IPS DF 6.9 (cell line): ENCODE results near the gene CCL11.

Experiments
- DNase-seq: peaks from one replicate; pipeline ENCODE4 v3.0.0-alpha.2; 2013; ENCODE audit warnings: low read depth, low spot score
- H3K27ac ChIP-seq: one replicate; pipeline ENCODE4 v1.5.1; 2013; ENCODE audit warnings: low read length, control low read depth
- H3K27me3 ChIP-seq: 2 replicates; pipeline ENCODE4 v1.6.1; 2013; ENCODE audit warnings: mild to moderate bottlenecking, low read length; ENCODE audit not compliant: control insufficient read depth, insufficient read depth
- H3K36me3 ChIP-seq: 2 replicates; pipeline ENCODE4 v1.6.1; 2013; ENCODE audit warnings: low read length; ENCODE audit not compliant: control insufficient read depth, insufficient read depth
- H3K4me1 ChIP-seq: 2 replicates; pipeline ENCODE4 v1.6.1; 2013; ENCODE audit warnings: low read length; ENCODE audit not compliant: control insufficient read depth, insufficient read depth
- H3K4me3 ChIP-seq: 2 replicates; pipeline ENCODE4 v1.5.1; 2013; ENCODE audit warnings: mild to moderate bottlenecking, low read length
- H3K9me3 ChIP-seq: 2 replicates; pipeline ENCODE4 v1.6.1; 2013; ENCODE audit warnings: low read length, inconsistent platforms; ENCODE audit not compliant: control insufficient read depth, insufficient read depth
- WGBS: extraction: QIAGEN DNeasy Blood & Tissue Kit; methylation state at CpG from one replicate; pipeline ENCODE4 v1.1.7; 2013; ENCODE audit warnings: mixed read lengths, missing lambda C conversion rate; ENCODE audit not compliant: insufficient read length, insufficient coverage; 5-methylcytosine and 5-hydroxymethylcytosine counted together

The CCL11 gene

DNA sequence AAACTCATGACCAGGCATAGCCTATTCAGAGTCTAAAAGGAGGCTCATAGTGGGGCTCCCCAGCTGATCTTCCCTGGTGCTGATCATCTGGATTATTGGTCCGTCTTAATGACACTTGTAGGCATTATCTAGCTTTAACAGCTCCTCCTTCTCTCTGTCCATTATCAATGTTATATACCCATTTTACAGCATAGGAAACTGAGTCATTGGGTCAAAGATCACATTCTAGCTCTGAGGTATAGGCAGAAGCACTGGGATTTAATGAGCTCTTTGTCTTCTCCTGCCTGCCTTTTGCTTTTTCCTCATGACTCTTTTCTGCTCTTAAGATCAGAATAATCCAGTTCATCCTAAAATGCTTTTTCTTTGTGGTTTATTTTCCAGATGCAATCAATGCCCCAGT lies 29.7 kb upstream of the CCL11 start:
- DNase-seq = no peak
- H3K9me3 ChIP-seq = no peaks in the 10 kb centered on the region
- no CpG with 5 or more reads among the region's 1 CpG for WGBS
- peaks cover 8% of the 10 kb centered on the region; the same call in 1 of the 2 replicates for H3K4me1 ChIP-seq
- no peaks in the 10 kb centered on the region for H3K36me3 ChIP-seq
- no peak overlapping the region for H3K4me3 ChIP-seq
- no peaks in the 10 kb centered on the region for H3K27me3 ChIP-seq
- H3K27ac ChIP-seq = no peak overlapping the region

DNA sequence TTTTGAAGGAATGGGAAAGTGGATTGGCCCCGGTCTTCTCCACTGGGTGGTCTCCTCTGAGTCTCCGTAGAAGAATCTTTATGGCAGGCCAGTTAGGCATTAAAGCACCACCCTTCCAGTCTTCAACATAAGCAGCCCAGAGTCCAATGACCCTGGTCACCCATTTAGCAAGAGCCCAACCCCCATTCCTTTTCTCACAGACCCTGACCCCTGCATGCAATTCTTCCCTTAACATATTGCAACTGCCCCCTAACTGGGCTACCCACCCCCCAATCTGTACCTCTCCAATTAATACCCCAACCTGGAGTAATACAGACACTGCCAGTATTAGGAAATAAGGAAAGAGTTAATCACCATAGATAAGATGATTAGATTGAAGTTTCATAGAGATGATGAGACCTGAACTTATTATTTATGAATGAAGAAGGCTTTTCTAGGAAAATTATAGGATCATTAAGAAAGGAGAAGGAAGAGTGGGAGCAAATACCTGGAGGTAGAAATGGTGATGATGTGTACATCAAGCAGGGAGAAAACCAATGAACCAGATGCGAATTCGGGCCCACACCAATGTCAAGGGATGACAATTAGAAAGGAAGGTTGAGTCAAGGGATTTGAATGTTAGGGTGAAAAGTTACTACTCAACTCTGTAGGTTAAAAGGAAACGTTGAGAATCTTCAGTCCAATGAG lies 28.1 kb upstream of the CCL11 start:
- Histone ChIP-seq H3K36me3 (no peaks in the 10 kb centered on the region), H3K4me3 (no peak overlapping the region), H3K9me3 (no peaks in the 10 kb centered on the region), H3K27me3 (no peaks in the 10 kb centered on the region), H3K27ac (no peak overlapping the region), H3K4me1 (peaks cover 6% of the 10 kb centered on the region; the same call in 1 of the 2 replicates)
- DNase-seq = no peak
- no CpG with 5 or more reads among the region's 5 CpGs for WGBS

GRCh38 chr17:34257986-34258326 lies 27.6 kb upstream of the CCL11 start:
- Histone ChIP-seq H3K27me3 (no peaks in the 10 kb centered on the region), H3K9me3 (no peaks in the 10 kb centered on the region), H3K27ac (no peak overlapping the region), H3K4me1 (peaks cover 6% of the 10 kb centered on the region; the same call in 1 of the 2 replicates), H3K4me3 (no peak overlapping the region), H3K36me3 (no peaks in the 10 kb centered on the region)
- WGBS = no CpG with 5 or more reads among the region's 1 CpG
- no peak for DNase-seq

- H3K9me3 ChIP-seq = no peaks in the 10 kb centered on the region
- no peak overlapping the region for H3K27ac ChIP-seq
- peaks cover 5% of the 10 kb centered on the region; the same call in 1 of the 2 replicates for H3K4me1 ChIP-seq
Observed at GRCh38 chr17:34259146-34259545, 26.4 kb upstream of the CCL11 start.

DNA sequence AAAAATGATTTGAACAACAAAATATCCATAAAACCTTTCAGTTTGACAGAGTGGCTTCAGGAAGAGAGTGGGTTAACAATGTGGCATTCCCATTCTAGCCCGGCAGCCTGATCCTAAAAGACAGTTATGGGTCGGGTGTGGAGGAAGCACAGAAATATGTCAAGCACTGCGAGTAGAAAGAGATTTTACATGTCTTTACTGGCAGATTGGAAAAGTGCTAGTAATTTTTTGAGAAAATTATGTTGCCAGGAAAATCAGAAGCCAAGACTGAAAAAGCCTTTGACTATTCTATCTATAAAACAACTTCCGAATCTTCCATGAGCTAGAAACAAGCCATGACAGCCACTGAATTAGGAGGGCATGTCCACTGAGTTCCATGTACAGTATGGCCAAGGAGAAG lies 24.7 kb upstream of the CCL11 start:
- H3K4me3 ChIP-seq = no peak overlapping the region
- H3K27me3 ChIP-seq = no peaks in the 10 kb centered on the region
- H3K36me3 ChIP-seq = no peaks in the 10 kb centered on the region
- no peak for DNase-seq
- no CpG with 5 or more reads among the region's 4 CpGs for WGBS
- H3K9me3 ChIP-seq = no peaks in the 10 kb centered on the region
- H3K4me1 ChIP-seq = no peaks in the 10 kb centered on the region
- no peak overlapping the region for H3K27ac ChIP-seq

More at GRCh38 chr17:34259146-34259545, 26.4 kb upstream of the CCL11 start:
- H3K36me3 ChIP-seq = no peaks in the 10 kb centered on the region
- no peaks in the 10 kb centered on the region for H3K27me3 ChIP-seq
- no peak for DNase-seq
- no peak overlapping the region for H3K4me3 ChIP-seq

DNA sequence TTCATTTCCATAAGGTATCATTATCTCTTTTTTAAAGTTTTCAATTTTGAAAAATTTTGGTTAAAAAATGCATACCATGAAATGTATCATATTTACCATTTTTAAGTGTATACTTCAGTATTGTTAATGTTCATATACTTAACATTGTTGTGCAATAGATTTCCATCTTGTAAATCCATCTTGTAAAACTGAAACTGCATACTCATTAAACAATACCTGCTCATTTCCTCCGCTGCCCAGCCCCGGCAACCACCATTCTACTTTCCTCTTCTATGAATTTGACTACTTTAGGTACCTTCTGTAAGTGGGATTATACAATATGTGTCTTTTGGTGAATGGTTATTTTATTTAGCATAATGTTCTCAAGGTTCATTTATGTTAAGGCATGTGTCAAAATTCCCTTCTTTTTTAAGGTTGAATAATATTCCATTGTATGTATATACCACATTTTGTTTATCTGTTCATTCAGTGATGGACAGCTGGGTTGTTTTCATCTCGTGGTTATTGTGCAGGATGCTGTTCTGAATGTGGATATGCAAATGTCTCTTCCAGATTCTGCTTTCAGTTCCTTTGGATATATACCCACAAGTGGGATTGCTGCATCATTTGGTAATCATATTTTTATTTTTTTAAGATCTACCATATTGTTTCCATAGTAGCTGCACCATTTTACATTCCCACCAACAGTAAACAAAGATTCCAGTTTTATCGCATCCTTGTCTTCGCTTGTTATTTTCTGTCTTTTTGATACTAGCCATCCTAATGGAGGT lies 23.8 kb upstream of the CCL11 start:
- DNase-seq = no peak
- no CpG with 5 or more reads among the region's 5 CpGs for WGBS
- H3K27ac ChIP-seq = no peak overlapping the region
- H3K9me3 ChIP-seq = no peaks in the 10 kb centered on the region
- H3K4me1 ChIP-seq = no peaks in the 10 kb centered on the region
- H3K27me3 ChIP-seq = no peaks in the 10 kb centered on the region
- no peak overlapping the region for H3K4me3 ChIP-seq
- H3K36me3 ChIP-seq = no peaks in the 10 kb centered on the region

- no peak overlapping the region for H3K4me3 ChIP-seq
- no peaks in the 10 kb centered on the region for H3K36me3 ChIP-seq
- no peaks in the 10 kb centered on the region for H3K27me3 ChIP-seq
- no peak overlapping the region for H3K27ac ChIP-seq
- no peak for DNase-seq
- no peaks in the 10 kb centered on the region for H3K4me1 ChIP-seq
- WGBS = no CpG with 5 or more reads among the region's 3 CpGs
- no peaks in the 10 kb centered on the region for H3K9me3 ChIP-seq
Observed at GRCh38 chr17:34265711-34266110, 19.8 kb upstream of the CCL11 start.

DNA sequence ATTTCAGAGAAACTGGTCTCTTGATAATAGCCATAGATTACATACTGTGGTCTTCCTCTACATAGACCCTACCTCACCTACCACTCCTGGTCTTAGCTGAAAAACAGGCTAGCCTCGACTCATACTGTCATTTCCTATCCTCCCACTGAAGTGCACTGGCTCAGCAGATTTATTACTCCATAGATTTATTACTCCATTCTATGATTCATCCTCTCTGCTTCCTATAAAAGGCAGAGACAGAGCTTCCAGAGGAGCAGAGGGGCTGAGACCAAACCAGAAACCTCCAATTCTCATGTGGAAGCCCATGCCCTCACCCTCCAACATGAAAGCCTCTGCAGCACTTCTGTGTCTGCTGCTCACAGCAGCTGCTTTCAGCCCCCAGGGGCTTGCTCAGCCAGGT lies 15.6 kb upstream of the CCL11 start, which contains the start of gene CCL7:
Gene CCL7, plus strand, starts transcription at position 253 of the 400 bp plus-strand sequence. Its CDS starts 70 bp downstream, at position 323.
- Histone ChIP-seq H3K4me1 (no peaks in the 10 kb centered on the region), H3K27me3 (no peaks in the 10 kb centered on the region), H3K27ac (no peak within 1 kb of the TSS), H3K4me3 (no peak within 1 kb of the TSS), H3K36me3 (no peaks in the 10 kb centered on the region), H3K9me3 (no peaks in the 10 kb centered on the region)
- no CpG with 5 or more reads among the region's 1 CpG for WGBS
- no peak for DNase-seq

DNA sequence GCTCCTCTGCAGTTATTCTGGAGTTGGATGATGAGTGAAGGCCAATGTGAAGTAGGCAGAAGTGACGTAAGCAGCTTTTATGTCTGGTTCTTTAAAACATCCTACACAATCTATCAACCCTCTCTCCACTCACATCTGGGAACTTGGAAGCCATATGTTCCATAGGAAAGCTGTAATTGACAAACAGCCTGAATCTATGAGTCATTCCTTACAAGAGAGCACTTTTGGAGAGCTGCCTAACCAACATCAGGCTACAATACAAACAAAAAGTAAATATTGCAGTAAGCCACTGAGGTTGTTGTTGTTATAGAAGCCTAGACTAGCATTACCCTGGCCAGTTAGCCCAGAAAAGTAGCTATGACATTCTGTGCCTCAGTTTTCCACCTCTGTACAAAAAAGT lies 9.7 kb upstream of the CCL11 start:
- DNase-seq = no peak
- no peaks in the 10 kb centered on the region for H3K4me1 ChIP-seq
- H3K27me3 ChIP-seq = no peaks in the 10 kb centered on the region
- no peak overlapping the region for H3K4me3 ChIP-seq
- H3K9me3 ChIP-seq = no peaks in the 10 kb centered on the region
- no CpG with 5 or more reads among the region's 1 CpG for WGBS
- H3K27ac ChIP-seq = no peak overlapping the region
- H3K36me3 ChIP-seq = no peaks in the 10 kb centered on the region

GRCh38 chr17:34276826-34277225 lies 8.7 kb upstream of the CCL11 start:
- WGBS = no CpG with 5 or more reads among the region's 4 CpGs
- no peaks in the 10 kb centered on the region for H3K4me1 ChIP-seq
- no peak for DNase-seq
- H3K27me3 ChIP-seq = no peaks in the 10 kb centered on the region
- no peaks in the 10 kb centered on the region for H3K36me3 ChIP-seq
- H3K27ac ChIP-seq = no peak overlapping the region
- no peak overlapping the region for H3K4me3 ChIP-seq
- H3K9me3 ChIP-seq = no peaks in the 10 kb centered on the region
